Astrocyte (in vitro differentiated cells and primary cell): ENCODE data around the gene C1QTNF3. TPM values are rescaled to one million over a fixed set of nuclear protein-coding genes. Genes with fewer than 3 reads are reported as not detected.

Source experiments
- DNase-seq: peaks from one replicate; pipeline ENCODE4 v3.0.0-alpha.2; 2010; ENCODE audit warnings: low read depth
- FAIRE-seq: peaks from 2 replicates; lab custom pipeline; 2011; peaks lifted over from hg19 to GRCh38; lab: Jason Lieb, UNC
- H2AFZ ChIP-seq: 2 replicates; pipeline ENCODE4 v1.6.0; 2012; ENCODE audit warnings: low read depth, low read length, inconsistent platforms
- H3K27ac ChIP-seq: 2 replicates; pipeline ENCODE4 v1.5.1; 2011; ENCODE audit warnings: low read depth, low read length, inconsistent platforms
- H3K27me3 ChIP-seq: 2 replicates; pipeline ENCODE4 v1.6.0; 2011; ENCODE audit warnings: low read length, inconsistent platforms; ENCODE audit not compliant: insufficient read depth
- H3K36me3 ChIP-seq: 2 replicates; pipeline ENCODE4 v1.5.1; 2011; ENCODE audit warnings: low read length, inconsistent platforms; ENCODE audit not compliant: insufficient read depth
- H3K4me1 ChIP-seq: 2 replicates; pipeline ENCODE4 v1.5.1; 2011; ENCODE audit warnings: low read length, inconsistent platforms; ENCODE audit not compliant: insufficient read depth
- H3K4me2 ChIP-seq: 2 replicates; pipeline ENCODE4 v1.6.0; 2012; ENCODE audit warnings: low read length, inconsistent platforms
- H3K4me3 ChIP-seq: 2 replicates; pipeline ENCODE4 v1.5.1; 2011; ENCODE audit warnings: low read depth, mild to moderate bottlenecking, low read length, inconsistent platforms; ENCODE audit not compliant: insufficient read depth
- H3K79me2 ChIP-seq: 2 replicates; pipeline ENCODE4 v1.6.0; 2012; ENCODE audit warnings: mild to moderate bottlenecking, low read length, inconsistent platforms; ENCODE audit not compliant: insufficient read depth
- H3K9ac ChIP-seq: 2 replicates; pipeline ENCODE4 v1.6.0; 2012; ENCODE audit warnings: mild to moderate bottlenecking, low read length, inconsistent platforms
- H3K9me3 ChIP-seq: 2 replicates; pipeline ENCODE4 v1.5.1; 2012; ENCODE audit warnings: low read depth, mild to moderate bottlenecking, low read length, inconsistent platforms; ENCODE audit not compliant: insufficient read depth
- H4K20me1 ChIP-seq: 2 replicates; pipeline ENCODE4 v1.6.0; 2012; ENCODE audit warnings: low read length, inconsistent platforms; ENCODE audit not compliant: insufficient read depth
- H3K27ac Mint-ChIP-seq: one replicate; pipeline ENCODE4 v1.8.0; 2021; ENCODE audit warnings: mild to moderate bottlenecking, mixed read lengths; ENCODE audit not compliant: unreplicated experiment
- H3K27me3 Mint-ChIP-seq: one replicate; pipeline ENCODE4 v1.8.0; 2021; ENCODE audit warnings: low read depth, mixed read lengths; ENCODE audit not compliant: unreplicated experiment
- H3K36me3 Mint-ChIP-seq: one replicate; pipeline ENCODE4 v1.8.0; 2021; ENCODE audit warnings: low read depth, mixed read lengths; ENCODE audit not compliant: unreplicated experiment
- H3K4me1 Mint-ChIP-seq: one replicate; pipeline ENCODE4 v1.8.0; 2021; ENCODE audit warnings: low read depth, mixed read lengths; ENCODE audit not compliant: unreplicated experiment
- H3K4me3 Mint-ChIP-seq: one replicate; pipeline ENCODE4 v1.8.0; 2021; ENCODE audit warnings: mild to moderate bottlenecking, moderate library complexity, mixed read lengths; ENCODE audit not compliant: unreplicated experiment
- H3K9me3 Mint-ChIP-seq: one replicate; pipeline ENCODE4 v1.8.0; 2021; ENCODE audit warnings: mild to moderate bottlenecking, mixed read lengths; ENCODE audit not compliant: unreplicated experiment
- EZH2 ChIP-seq: IDR thresholded peaks from 2 replicates; pipeline ENCODE4 v1.6.1; 2012; ENCODE audit warnings: mild to moderate bottlenecking, low read length, inconsistent platforms; ENCODE audit not compliant: insufficient read depth
- total RNA-seq: library from RNA; stranded (reverse); gene quantifications from 2 replicates; pipeline ENCODE4 v1.2.1, GENCODE V29; 2021
- TF ChIP-seq, protein P1 (sequence below): IDR thresholded peaks from 2 replicates; pipeline ENCODE4 v1.5.1; 2011; ENCODE audit warnings: low read depth, mild to moderate bottlenecking, inconsistent platforms, low read length, moderate library complexity; ENCODE audit not compliant: insufficient read depth

The C1QTNF3 gene
- total RNA-seq, 1 donor from 2014 or later, result 0.95 TPM

- no peak for FAIRE-seq
- no peaks in the 10 kb centered on the region for H3K36me3 Mint-ChIP-seq
Measured at GRCh38 chr5:33981408-33982162, 61.4 kb downstream of the C1QTNF3 start.

DNA sequence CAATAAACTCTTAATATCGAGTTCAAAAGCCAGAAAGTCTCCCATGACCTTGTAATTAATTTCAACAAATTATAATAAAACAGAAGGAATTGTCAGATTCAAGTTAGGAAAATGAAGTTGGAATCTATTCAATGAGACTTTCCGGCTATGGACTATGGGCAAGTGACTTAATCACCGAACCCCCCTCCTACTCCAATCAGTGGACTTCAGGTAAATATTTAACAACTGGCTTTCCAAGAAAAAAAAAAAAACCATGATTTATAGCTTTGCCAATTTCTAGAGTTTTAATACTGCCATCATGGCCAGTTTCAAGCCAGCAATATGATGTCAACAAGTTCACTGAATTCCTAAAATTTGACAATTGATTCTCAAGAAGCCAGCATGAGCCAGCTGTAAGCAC is 63.0 kb downstream of the C1QTNF3 start:
- H3K4me2 ChIP-seq, result no peak overlapping the region
- DNase-seq (no peak), FAIRE-seq (no peak)
- H2AFZ ChIP-seq, result no peak overlapping the region
- no peak overlapping the region for H3K4me3 ChIP-seq
- H3K9me3 Mint-ChIP-seq, result no peaks in the 10 kb centered on the region
- no peaks in the 10 kb centered on the region for H3K27me3 ChIP-seq
- H3K27me3 Mint-ChIP-seq, result peaks cover 8% of the 10 kb centered on the region
- peaks cover 1% of the 10 kb centered on the region for H3K36me3 Mint-ChIP-seq
- no peak overlapping the region for H3K27ac ChIP-seq
- H3K36me3 ChIP-seq, result no peaks in the 10 kb centered on the region
- TF ChIP-seq, protein P1, sequence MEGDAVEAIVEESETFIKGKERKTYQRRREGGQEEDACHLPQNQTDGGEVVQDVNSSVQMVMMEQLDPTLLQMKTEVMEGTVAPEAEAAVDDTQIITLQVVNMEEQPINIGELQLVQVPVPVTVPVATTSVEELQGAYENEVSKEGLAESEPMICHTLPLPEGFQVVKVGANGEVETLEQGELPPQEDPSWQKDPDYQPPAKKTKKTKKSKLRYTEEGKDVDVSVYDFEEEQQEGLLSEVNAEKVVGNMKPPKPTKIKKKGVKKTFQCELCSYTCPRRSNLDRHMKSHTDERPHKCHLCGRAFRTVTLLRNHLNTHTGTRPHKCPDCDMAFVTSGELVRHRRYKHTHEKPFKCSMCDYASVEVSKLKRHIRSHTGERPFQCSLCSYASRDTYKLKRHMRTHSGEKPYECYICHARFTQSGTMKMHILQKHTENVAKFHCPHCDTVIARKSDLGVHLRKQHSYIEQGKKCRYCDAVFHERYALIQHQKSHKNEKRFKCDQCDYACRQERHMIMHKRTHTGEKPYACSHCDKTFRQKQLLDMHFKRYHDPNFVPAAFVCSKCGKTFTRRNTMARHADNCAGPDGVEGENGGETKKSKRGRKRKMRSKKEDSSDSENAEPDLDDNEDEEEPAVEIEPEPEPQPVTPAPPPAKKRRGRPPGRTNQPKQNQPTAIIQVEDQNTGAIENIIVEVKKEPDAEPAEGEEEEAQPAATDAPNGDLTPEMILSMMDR, result no peak
- TF ChIP-seq EZH2, result no peak
- no peaks in the 10 kb centered on the region for H3K79me2 ChIP-seq
- no peaks in the 10 kb centered on the region for H3K9me3 ChIP-seq
- no peak overlapping the region for H3K9ac ChIP-seq
- H3K4me1 ChIP-seq, result no peaks in the 10 kb centered on the region
- H4K20me1 ChIP-seq, result no peaks in the 10 kb centered on the region
- no peak overlapping the region for H3K4me3 Mint-ChIP-seq
- no peak overlapping the region for H3K27ac Mint-ChIP-seq
- peaks cover 2% of the 10 kb centered on the region for H3K4me1 Mint-ChIP-seq

More at GRCh38 chr5:33981408-33982162, 61.4 kb downstream of the C1QTNF3 start:
- no peaks in the 10 kb centered on the region for H3K79me2 ChIP-seq
- H3K36me3 ChIP-seq, result no peaks in the 10 kb centered on the region
- no peaks in the 10 kb centered on the region for H3K27me3 ChIP-seq
- Mint-ChIP-seq H3K4me1 (peaks cover 2% of the 10 kb centered on the region), H3K27ac (no peak overlapping the region), H3K27me3 (no peaks in the 10 kb centered on the region), H3K9me3 (no peaks in the 10 kb centered on the region), H3K4me3 (no peak overlapping the region)
- TF ChIP-seq, protein P1, result no peak
- TF ChIP-seq EZH2, result no peak
- H4K20me1 ChIP-seq, result no peaks in the 10 kb centered on the region
- DNase-seq, result peak; percentile 24
- no peak overlapping the region for H3K4me3 ChIP-seq
- H3K4me1 ChIP-seq, result no peaks in the 10 kb centered on the region
- peaks cover 3% of the 10 kb centered on the region for H3K9me3 ChIP-seq
- no peak overlapping the region for H3K4me2 ChIP-seq
- H3K27ac ChIP-seq, result no peak overlapping the region
- H2AFZ ChIP-seq, result no peak overlapping the region
- no peak overlapping the region for H3K9ac ChIP-seq

GRCh38 chr5:33978306-33978705 is 64.7 kb downstream of the C1QTNF3 start:
- Histone ChIP-seq H3K4me3 (no peak overlapping the region), H3K27me3 (no peaks in the 10 kb centered on the region), H3K4me1 (no peaks in the 10 kb centered on the region), H4K20me1 (no peaks in the 10 kb centered on the region), H3K9me3 (no peaks in the 10 kb centered on the region), H3K9ac (no peak overlapping the region), H2AFZ (no peak overlapping the region), H3K4me2 (no peak overlapping the region), H3K79me2 (no peaks in the 10 kb centered on the region), H3K36me3 (no peaks in the 10 kb centered on the region), H3K27ac (no peak overlapping the region)
- Mint-ChIP-seq H3K27ac (no peak overlapping the region), H3K27me3 (peaks cover 8% of the 10 kb centered on the region), H3K4me3 (no peak overlapping the region), H3K36me3 (peaks cover 1% of the 10 kb centered on the region), H3K9me3 (no peaks in the 10 kb centered on the region), H3K4me1 (peaks cover 2% of the 10 kb centered on the region)
- TF ChIP-seq, protein P1, result no peak
- no peak for TF ChIP-seq EZH2
- FAIRE-seq, result no peak
- no peak for DNase-seq
